Skin of body (tissue), 3 donors: ENCODE data around the gene HELZ. TPM values are rescaled to one million over a fixed set of nuclear protein-coding genes. Genes with fewer than 3 reads are reported as not detected.

Experiments
- DNase-seq: peaks from one replicate; lab custom pipeline; 2025; lab: John Stamatoyannopoulos, UW
- small RNA-seq: library from RNA; depleted of rRNA; stranded (forward); fragments of <200 nt; gene quantifications from one replicate; pipeline ENCODE3, GENCODE V24; 2014; ENCODE audit warnings: low replicate concordance
- total RNA-seq: library from RNA; depleted of rRNA; stranded (reverse); fragments of >200 nt; gene quantifications from one replicate; pipeline ENCODE4 v1.2.3, GENCODE V29; 2014

Gene HELZ
- total RNA-seq, 1 donor from 2014 or later: 70.5 TPM

GRCh38 chr17:67032985-67033384 lies 212.0 kb downstream of the HELZ start:
- DNase-seq: no peak

DNA sequence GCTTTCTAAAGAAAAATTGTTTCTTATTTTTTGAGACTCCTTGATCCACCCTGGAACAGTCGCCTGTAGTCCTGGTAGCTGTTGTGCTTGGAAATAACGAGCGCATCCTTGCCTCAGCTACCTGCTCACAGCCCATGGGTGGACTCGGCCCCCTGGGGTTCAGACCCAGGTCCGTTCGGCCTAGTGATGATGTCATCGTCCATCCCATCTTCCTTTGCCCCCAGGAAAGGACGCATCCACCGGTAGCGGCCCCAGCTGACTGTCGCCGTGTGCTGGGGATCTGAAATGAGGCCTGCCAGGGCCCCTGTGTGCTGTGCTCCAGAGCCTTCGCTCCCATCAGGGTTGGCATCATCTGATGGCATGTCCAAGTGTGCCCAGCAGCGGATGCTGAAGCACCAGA lies 212.6 kb downstream of the HELZ start:
- no peak for DNase-seq

GRCh38 chr17:67030641-67031040 lies 214.4 kb downstream of the HELZ start:
- no peak for DNase-seq

- no peak for DNase-seq
Observed at GRCh38 chr17:67027031-67027628, 217.9 kb downstream of the HELZ start.

DNA sequence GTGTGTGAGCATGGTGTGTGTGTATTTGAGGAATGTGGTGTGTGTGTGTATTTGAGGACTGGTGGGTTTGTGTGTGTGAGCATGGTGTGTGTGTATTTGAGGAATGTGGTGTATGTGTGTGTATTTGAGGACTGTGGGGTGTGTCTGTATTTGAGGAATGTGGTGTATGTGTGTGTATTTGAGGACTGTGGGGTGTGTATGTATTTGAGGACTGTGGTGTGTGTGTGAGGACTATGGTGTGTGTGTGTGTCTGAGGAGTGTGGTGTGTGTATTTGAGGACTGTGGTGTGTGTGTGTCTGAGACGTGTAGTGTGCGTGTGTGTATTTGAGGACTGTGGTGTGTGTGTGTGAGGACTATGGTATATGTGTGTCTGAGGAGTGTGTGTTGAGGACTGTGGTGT lies 218.7 kb downstream of the HELZ start:
- no peak for DNase-seq

GRCh38 chr17:67025216-67025792 lies 219.7 kb downstream of the HELZ start:
- no peak for DNase-seq

GRCh38 chr17:67024736-67025135 lies 220.3 kb downstream of the HELZ start:
- DNase-seq: no peak

DNA sequence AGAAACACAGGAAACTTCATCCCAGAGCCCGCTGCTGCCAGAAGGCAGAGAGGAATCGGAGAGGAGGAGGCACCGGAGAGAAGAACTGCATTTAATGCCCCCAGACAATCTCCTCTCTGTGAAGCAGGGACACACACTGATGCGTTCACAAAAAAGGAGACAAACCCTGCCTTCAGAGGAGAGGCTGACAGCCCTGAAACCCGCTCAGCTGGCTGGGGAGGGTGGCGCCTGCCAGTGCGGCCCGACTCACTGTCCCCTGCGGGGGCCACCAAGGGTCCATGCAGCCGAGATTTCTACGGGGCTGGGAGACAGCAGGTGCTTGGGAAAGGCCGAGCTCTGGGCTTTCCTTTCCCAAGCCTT lies 222.6 kb downstream of the HELZ start:
- DNase-seq: no peak

DNA sequence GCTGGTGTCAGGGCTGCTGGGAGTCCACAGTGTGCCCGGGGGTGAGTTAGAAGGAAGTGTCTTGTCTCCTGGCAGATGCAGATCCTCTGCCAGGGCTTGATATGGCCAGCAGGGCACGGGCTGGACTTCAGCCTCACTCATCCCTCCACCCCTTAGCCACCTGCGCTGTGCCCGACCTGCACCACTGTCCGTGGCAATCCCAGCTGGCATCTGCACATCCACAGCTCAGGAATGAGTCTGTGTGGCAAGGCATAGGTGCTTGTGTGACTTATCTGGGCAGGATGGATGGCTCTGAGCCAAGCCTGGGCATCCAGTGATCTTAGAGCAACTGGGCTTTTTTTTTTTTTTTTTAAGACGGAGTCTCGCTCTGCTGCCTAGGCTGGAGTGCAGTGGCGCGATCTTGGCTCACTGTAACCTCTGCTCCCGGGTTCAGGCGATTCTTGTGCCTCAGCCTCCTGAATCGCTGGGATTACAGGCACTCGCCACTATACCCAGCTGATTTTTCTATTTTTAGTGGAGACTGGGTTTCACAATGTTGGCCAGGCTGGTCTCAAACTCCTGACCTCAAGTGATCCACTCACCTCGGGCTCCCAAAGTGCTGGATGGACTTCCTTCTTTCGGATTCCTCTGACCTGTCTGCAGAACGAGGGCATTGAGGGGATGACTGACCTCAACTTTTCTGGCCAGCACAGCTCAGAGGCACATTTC lies 223.1 kb downstream of the HELZ start:
- DNase-seq: no peak

DNA sequence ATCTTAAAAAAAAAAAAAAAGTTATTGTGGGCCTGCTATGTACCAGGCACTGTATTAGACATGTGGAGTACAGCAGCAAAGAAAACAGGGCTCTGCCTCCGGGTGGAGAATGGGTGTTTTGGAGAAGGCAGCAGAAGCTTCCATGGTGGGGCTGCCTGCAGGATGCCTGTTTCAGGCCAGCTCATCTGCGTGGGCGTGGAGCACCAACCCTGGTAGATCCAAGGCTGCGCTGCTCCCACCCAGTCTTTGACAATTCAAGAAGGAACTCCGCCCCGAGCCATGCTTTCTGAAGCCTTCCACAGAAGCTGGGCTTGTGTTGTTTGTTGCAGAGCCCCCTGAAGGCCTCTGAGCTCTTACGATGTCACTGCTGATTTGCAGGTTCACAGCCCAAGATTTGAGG lies 223.8 kb downstream of the HELZ start:
- no peak for DNase-seq

Small RNA genes lying within 50 kb of the gene (small RNA-seq; reads per million reads assigned to genes)
- not detected for gene AC007448.1
- not detected for gene RF00393
- not detected for gene RNA5SP447

Other genes with a start within 250 kb of the HELZ start
- gene CACNG1, start 200.6 kb downstream of the HELZ start, total RNA-seq: 5.4 TPM
- gene PSMD12, start 121.4 kb upstream of the HELZ start, total RNA-seq: 26.1 TPM
- gene PITPNC1, start 132.1 kb upstream of the HELZ start, total RNA-seq: 9.3 TPM